A549 (cell line): ENCODE measurements around the gene ERP44.

Experiments used
- BHLHE40 ChIP-seq: IDR thresholded peaks from 2 replicates; pipeline ENCODE4 v1.6.1; 2012; ENCODE audit warnings: low read depth, low read length, inconsistent platforms
- POLR2A ChIP-seq: IDR thresholded peaks from 2 replicates; pipeline ENCODE4 v1.6.1; 2012; ENCODE audit warnings: mild to moderate bottlenecking, low read length
- RCOR1 ChIP-seq: fragments of 150-350 bp; IDR thresholded peaks from 2 replicates; pipeline ENCODE4 v1.6.1; 2014; ENCODE audit warnings: antibody characterized with exemption, low read length, low read depth
- RFX5 ChIP-seq: fragments of 450-650 bp; IDR thresholded peaks from 2 replicates; pipeline ENCODE4 v1.7.1; 2014; ENCODE audit warnings: antibody characterized with exemption, mild to moderate bottlenecking, moderate library complexity
- SREBF2 ChIP-seq: fragments of 450-650 bp; IDR thresholded peaks from 2 replicates; pipeline ENCODE4 v1.6.1; 2014; ENCODE audit warnings: mild to moderate bottlenecking, moderate library complexity
- TF ChIP-seq, protein P1 (sequence below): IDR thresholded peaks from 2 replicates; pipeline ENCODE4 v1.6.1; 2012
- TF ChIP-seq, protein P2 (sequence below): fragments of >200 bp; sonication (Bioruptor Twin); formaldehyde crosslinking; IDR thresholded peaks from 3 replicates; pipeline ENCODE4 v1.5.1; 2016

DNA sequence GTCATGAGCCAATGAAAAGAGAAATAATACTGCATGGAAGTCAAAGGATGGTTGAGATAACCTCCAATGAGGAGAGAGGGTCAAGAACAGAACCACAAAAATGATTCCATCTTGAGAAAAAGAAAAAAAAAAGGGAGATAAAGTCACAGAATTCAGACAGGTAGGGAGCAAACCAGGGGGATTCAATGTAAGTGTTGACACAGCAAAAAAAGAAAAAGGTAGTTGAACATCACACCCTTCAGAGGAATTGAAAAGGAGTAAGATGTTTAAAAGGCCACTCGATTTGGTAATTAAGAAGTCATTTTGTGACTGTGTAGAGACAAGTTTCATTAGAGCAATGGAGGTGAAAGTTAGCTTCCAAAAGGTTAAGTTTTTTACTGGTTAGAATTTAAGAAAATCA, 79.3 kb downstream of the ERP44 start:
- TF ChIP-seq SREBF2 = no peak
- TF ChIP-seq, protein P1, sequence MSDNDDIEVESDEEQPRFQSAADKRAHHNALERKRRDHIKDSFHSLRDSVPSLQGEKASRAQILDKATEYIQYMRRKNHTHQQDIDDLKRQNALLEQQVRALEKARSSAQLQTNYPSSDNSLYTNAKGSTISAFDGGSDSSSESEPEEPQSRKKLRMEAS = no peak
- TF ChIP-seq RCOR1 = no peak
- no peak for TF ChIP-seq BHLHE40
- TF ChIP-seq, protein P2, sequence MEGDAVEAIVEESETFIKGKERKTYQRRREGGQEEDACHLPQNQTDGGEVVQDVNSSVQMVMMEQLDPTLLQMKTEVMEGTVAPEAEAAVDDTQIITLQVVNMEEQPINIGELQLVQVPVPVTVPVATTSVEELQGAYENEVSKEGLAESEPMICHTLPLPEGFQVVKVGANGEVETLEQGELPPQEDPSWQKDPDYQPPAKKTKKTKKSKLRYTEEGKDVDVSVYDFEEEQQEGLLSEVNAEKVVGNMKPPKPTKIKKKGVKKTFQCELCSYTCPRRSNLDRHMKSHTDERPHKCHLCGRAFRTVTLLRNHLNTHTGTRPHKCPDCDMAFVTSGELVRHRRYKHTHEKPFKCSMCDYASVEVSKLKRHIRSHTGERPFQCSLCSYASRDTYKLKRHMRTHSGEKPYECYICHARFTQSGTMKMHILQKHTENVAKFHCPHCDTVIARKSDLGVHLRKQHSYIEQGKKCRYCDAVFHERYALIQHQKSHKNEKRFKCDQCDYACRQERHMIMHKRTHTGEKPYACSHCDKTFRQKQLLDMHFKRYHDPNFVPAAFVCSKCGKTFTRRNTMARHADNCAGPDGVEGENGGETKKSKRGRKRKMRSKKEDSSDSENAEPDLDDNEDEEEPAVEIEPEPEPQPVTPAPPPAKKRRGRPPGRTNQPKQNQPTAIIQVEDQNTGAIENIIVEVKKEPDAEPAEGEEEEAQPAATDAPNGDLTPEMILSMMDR = no peak
- TF ChIP-seq POLR2A = no peak
- no peak for TF ChIP-seq RFX5
